Ishikawa (cell line): ENCODE results near the gene NUP107.

Experiments used
- CEBPB ChIP-seq: IDR thresholded peaks from 2 replicates; pipeline ENCODE4 v1.6.1; 2012
- EP300 ChIP-seq: IDR thresholded peaks from 2 replicates; pipeline ENCODE4 v1.6.1; 2012; ENCODE audit warnings: borderline replicate concordance
- MAX ChIP-seq: IDR thresholded peaks from 2 replicates; pipeline ENCODE4 v1.6.1; 2012
- NFIC ChIP-seq: IDR thresholded peaks from 2 replicates; pipeline ENCODE4 v1.6.1; 2012
- REST ChIP-seq: IDR thresholded peaks from 2 replicates; pipeline ENCODE4 v1.6.1; 2012; ENCODE audit warnings: low read depth, mild to moderate bottlenecking
- TAF1 ChIP-seq: IDR thresholded peaks from 2 replicates; pipeline ENCODE4 v1.6.1; 2012; ENCODE audit warnings: low read depth, mild to moderate bottlenecking
- TCF12 ChIP-seq: IDR thresholded peaks from 2 replicates; pipeline ENCODE4 v1.6.1; 2012; ENCODE audit warnings: low read depth
- TEAD4 ChIP-seq: IDR thresholded peaks from 2 replicates; pipeline ENCODE4 v1.6.1; 2012
- YY1 ChIP-seq: IDR thresholded peaks from 2 replicates; pipeline ENCODE4 v1.6.1; 2012; ENCODE audit warnings: low read depth
- ZBTB7A ChIP-seq: IDR thresholded peaks from 2 replicates; pipeline ENCODE4 v1.6.1; 2012; ENCODE audit warnings: low read depth

GRCh38 chr12:68785823-68786222, 99.0 kb downstream of the NUP107 start:
- TF ChIP-seq MAX (no peak), TAF1 (no peak), REST (no peak), TCF12 (no peak), CEBPB (no peak), TEAD4 (no peak), EP300 (no peak), YY1 (no peak), NFIC (no peak), ZBTB7A (no peak)
